CD14-positive monocyte (primary cell): Measurements from ENCODE around the gene PRLH. TPM values are rescaled to one million over a fixed set of nuclear protein-coding genes. Genes with fewer than 3 reads are reported as not detected.

ENCODE experiments used
- DNase-seq, 3 donors: peaks; one replicate each; pipeline ENCODE4 v3.0.0-alpha.2; 2011 to 2022
- H2AFZ ChIP-seq: 2 replicates; pipeline ENCODE4 v1.6.0; 2012; ENCODE audit warnings: mild to moderate bottlenecking, low read depth, low read length, inconsistent platforms; ENCODE audit not compliant: insufficient read depth, poor library complexity, severe bottlenecking
- H3K27ac ChIP-seq, 2 donors: 1 replicate in 1 of 2; 2 replicates in 1 of 2; pipeline ENCODE4 v1.5.1; 2012 to 2013; ENCODE audit warnings: low read length in 2 of 2, control low read depth in 1 of 2, inconsistent platforms in 1 of 2, low read depth in 1 of 2, mild to moderate bottlenecking in 1 of 2
- H3K27me3 ChIP-seq, 2 donors: one replicate each; pipeline versions ENCODE4 v1.6.0 to v1.6.1; 2011 to 2013; ENCODE audit warnings: low read length in 2 of 2; ENCODE audit not compliant: control insufficient read depth in 2 of 2, insufficient read depth in 2 of 2
- H3K36me3 ChIP-seq, 2 donors: replicated peaks in 1 of 2; 1 replicate in 1 of 2; 2 replicates in 1 of 2; pipeline versions ENCODE4 v1.5.1 to v1.6.1; 2012 to 2013; ENCODE audit warnings: low read length in 2 of 2, control low read depth in 1 of 2, inconsistent platforms in 1 of 2, mild to moderate bottlenecking in 1 of 2; ENCODE audit not compliant: insufficient read depth in 2 of 2, control insufficient read depth in 1 of 2
- H3K4me1 ChIP-seq, 2 donors: 1 replicate in 1 of 2; 2 replicates in 1 of 2; pipeline versions ENCODE4 v1.5.1 to v1.6.1; 2012 to 2013; ENCODE audit warnings: low read length in 2 of 2, control low read depth in 1 of 2, inconsistent platforms in 1 of 2, mild to moderate bottlenecking in 1 of 2, moderate library complexity in 1 of 2; ENCODE audit not compliant: insufficient read depth in 2 of 2, control insufficient read depth in 1 of 2
- H3K4me2 ChIP-seq: replicated peaks from 2 replicates; pipeline ENCODE3; 2012; ENCODE audit warnings: low read length, moderate library complexity, mild to moderate bottlenecking; ENCODE audit not compliant: poor library complexity, severe bottlenecking; ENCODE audit errors: extremely low read depth
- H3K4me3 ChIP-seq, 3 experiments: fragments of 200-600 bp in 1 of 3; sonication (generic) in 1 of 3; replicated peaks in 1 of 3; 1 replicate in 2 of 3; 2 replicates in 1 of 3; pipeline ENCODE4 v1.5.1; 2011 to 2013; ENCODE audit warnings: low read length in 3 of 3, mild to moderate bottlenecking in 3 of 3, control low read depth in 2 of 3, low read depth in 2 of 3, inconsistent platforms in 1 of 3, moderate library complexity in 1 of 3
- H3K79me2 ChIP-seq: 2 replicates; pipeline ENCODE4 v1.6.0; 2012; ENCODE audit warnings: mild to moderate bottlenecking, control low read depth, inconsistent platforms, low read length, moderate library complexity; ENCODE audit not compliant: insufficient read depth
- H3K9ac ChIP-seq: 2 replicates; pipeline ENCODE4 v1.6.0; 2017; ENCODE audit warnings: low read length, mild to moderate bottlenecking; ENCODE audit not compliant: insufficient read depth, poor library complexity, severe bottlenecking
- H3K9me3 ChIP-seq, 2 donors: replicated peaks in 1 of 2; 1 replicate in 1 of 2; 2 replicates in 1 of 2; pipeline versions ENCODE4 v1.5.1 to v1.6.1; 2012 to 2013; ENCODE audit warnings: low read length in 2 of 2, control low read depth in 1 of 2; ENCODE audit not compliant: control insufficient read depth in 1 of 2, insufficient read depth in 1 of 2
- H4K20me1 ChIP-seq: 2 replicates; pipeline ENCODE4 v1.6.0; 2012; ENCODE audit warnings: mild to moderate bottlenecking, low read length, control low read depth, moderate library complexity; ENCODE audit not compliant: insufficient read depth
- H3K27ac Mint-ChIP-seq, 7 donors: one replicate each; pipeline ENCODE4 v1.8.0; 2020; ENCODE audit warnings: mild to moderate bottlenecking in 7 of 7, mixed read lengths in 7 of 7, moderate library complexity in 6 of 7, inconsistent platforms in 2 of 7
- H3K27me3 Mint-ChIP-seq, 3 donors: one replicate each; pipeline ENCODE4 v1.8.0; 2021 to 2022; ENCODE audit warnings: low read depth in 3 of 3, mild to moderate bottlenecking in 3 of 3, mixed read lengths in 3 of 3, moderate library complexity in 3 of 3, inconsistent platforms in 1 of 3
- H3K36me3 Mint-ChIP-seq, 2 donors: one replicate each; pipeline ENCODE4 v1.8.0; 2020; ENCODE audit warnings: mixed read lengths in 2 of 2, inconsistent platforms in 1 of 2, mild to moderate bottlenecking in 1 of 2
- H3K4me1 Mint-ChIP-seq: one replicate; pipeline ENCODE4 v1.8.0; 2020; ENCODE audit warnings: mild to moderate bottlenecking, mixed read lengths
- H3K4me3 Mint-ChIP-seq, 2 donors: one replicate each; pipeline ENCODE4 v1.8.0; 2020; ENCODE audit warnings: mild to moderate bottlenecking in 2 of 2, mixed read lengths in 2 of 2, moderate library complexity in 1 of 2
- H3K9me3 Mint-ChIP-seq, 7 donors: one replicate each; pipeline ENCODE4 v1.8.0; 2020 to 2022; ENCODE audit warnings: mixed read lengths in 7 of 7, mild to moderate bottlenecking in 6 of 7, moderate library complexity in 6 of 7, inconsistent platforms in 2 of 7
- WGBS: methylation state at CpG from one replicate; pipeline ENCODE4 v1.1.5; 2013; ENCODE audit warnings: missing lambda C conversion rate; ENCODE audit not compliant: insufficient coverage; 5-methylcytosine and 5-hydroxymethylcytosine counted together
- intact Hi-C, 2 donors: fragments of 100-400 bp; cut with micrococcal nuclease; formaldehyde crosslinking; loops; one replicate each; pipeline versions ENCODE4 v1.15.0 to v1.15.1; 2023
- polyA plus RNA-seq, 3 donors: library from polyadenylated mRNA; depleted of rRNA in 1 of 3; unstranded in 2 of 3; stranded (reverse) in 1 of 3; fragments of 300-500 nt in 2 of 3; fragments of >200 nt in 1 of 3; fragmentation: Illumina TruSeq in 2 of 3; gene quantifications; 1 replicate in 2 of 3; 2 replicates in 1 of 3; pipeline ENCODE4 v1.2.3, GENCODE V29; 2012 to 2021
- TF ChIP-seq, protein P1 (sequence below): fragments of 200-600 bp; IDR thresholded peaks from one replicate; pipeline ENCODE4 v1.8.0; 2022; ENCODE audit warnings: antibody characterized with exemption, mild to moderate bottlenecking

Gene PRLH
- polyA plus RNA-seq, 3 donors = not detected

DNA sequence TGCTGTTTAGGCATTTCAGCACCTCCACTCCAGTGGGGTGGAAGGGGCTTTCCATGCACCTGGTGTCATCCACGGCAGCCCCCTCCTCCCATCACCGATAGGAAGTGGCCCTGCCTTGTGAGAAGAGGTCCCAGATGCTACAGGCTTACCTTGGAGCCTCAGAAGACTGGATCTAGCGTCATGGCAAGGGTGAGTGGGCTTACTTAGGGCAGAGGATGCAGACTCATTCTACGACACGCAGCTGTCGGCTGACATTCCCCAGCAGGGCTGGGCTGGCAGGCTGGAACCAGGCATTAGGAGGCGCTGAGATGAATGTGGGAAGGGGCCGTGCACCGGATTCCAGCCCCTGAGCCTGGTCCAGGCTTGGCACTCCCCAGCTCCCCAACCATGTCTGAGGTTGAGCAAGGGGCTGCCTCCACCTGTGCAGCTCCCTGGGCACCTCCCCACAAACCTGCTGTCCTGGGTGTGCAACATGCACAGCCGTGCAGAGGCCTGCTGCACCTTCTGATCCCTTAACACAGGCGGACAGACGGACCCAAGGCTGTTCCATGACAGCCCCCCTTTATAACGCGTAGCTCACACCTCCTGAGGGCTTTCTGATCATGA lies 1.7 kb upstream of the PRLH start:
- Mint-ChIP-seq H3K9me3 (peaks cover 0 to 4% (median 0%) of the 10 kb centered on the region in 7 donors), H3K4me1 (no peaks in the 10 kb centered on the region), H3K36me3 (no peaks in the 10 kb centered on the region), H3K4me3 (no peak overlapping the region), H3K27ac (no peak overlapping the region), H3K27me3 (peaks cover 0 to 9% (median 5%) of the 10 kb centered on the region in 3 donors)
- TF ChIP-seq, protein P1, sequence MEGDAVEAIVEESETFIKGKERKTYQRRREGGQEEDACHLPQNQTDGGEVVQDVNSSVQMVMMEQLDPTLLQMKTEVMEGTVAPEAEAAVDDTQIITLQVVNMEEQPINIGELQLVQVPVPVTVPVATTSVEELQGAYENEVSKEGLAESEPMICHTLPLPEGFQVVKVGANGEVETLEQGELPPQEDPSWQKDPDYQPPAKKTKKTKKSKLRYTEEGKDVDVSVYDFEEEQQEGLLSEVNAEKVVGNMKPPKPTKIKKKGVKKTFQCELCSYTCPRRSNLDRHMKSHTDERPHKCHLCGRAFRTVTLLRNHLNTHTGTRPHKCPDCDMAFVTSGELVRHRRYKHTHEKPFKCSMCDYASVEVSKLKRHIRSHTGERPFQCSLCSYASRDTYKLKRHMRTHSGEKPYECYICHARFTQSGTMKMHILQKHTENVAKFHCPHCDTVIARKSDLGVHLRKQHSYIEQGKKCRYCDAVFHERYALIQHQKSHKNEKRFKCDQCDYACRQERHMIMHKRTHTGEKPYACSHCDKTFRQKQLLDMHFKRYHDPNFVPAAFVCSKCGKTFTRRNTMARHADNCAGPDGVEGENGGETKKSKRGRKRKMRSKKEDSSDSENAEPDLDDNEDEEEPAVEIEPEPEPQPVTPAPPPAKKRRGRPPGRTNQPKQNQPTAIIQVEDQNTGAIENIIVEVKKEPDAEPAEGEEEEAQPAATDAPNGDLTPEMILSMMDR = no peak
- no peak for DNase-seq
- no peak overlapping the region for H3K4me2 ChIP-seq
- H3K27ac ChIP-seq = no peak overlapping the region
- H3K27me3 ChIP-seq = no peaks in the 10 kb centered on the region
- 97% methylated on average over 6 of the region's 14 CpGs for WGBS
- intact Hi-C loops = no loop called here
- no peaks in the 10 kb centered on the region for H3K79me2 ChIP-seq
- no peaks in the 10 kb centered on the region for H3K9me3 ChIP-seq
- H3K36me3 ChIP-seq = no peaks in the 10 kb centered on the region
- no peaks in the 10 kb centered on the region for H4K20me1 ChIP-seq
- H3K9ac ChIP-seq = no peak overlapping the region
- H2AFZ ChIP-seq = no peak overlapping the region
- no peak overlapping the region for H3K4me3 ChIP-seq
- H3K4me1 ChIP-seq = no peaks in the 10 kb centered on the region

DNA sequence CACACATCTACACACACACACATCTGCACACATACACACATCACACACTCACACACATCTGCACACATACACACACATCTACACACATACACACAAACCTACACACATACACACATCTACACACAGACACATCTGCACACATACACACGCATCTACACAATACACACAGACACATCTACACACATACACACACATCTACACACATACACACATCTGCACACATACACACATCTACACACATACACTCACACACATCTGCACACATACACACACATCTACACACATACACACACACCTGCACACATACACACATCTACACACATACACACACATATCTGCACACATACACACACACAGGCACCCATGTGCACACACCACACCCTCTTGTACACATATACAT lies 400 bp upstream of the PRLH start:
- Histone ChIP-seq H3K9ac (no peak overlapping the region), H3K9me3 (no peaks in the 10 kb centered on the region), H4K20me1 (no peaks in the 10 kb centered on the region), H3K79me2 (no peaks in the 10 kb centered on the region), H2AFZ (no peak overlapping the region), H3K4me1 (no peaks in the 10 kb centered on the region), H3K27me3 (no peaks in the 10 kb centered on the region), H3K27ac (no peak overlapping the region), H3K4me3 (no peak overlapping the region), H3K36me3 (no peaks in the 10 kb centered on the region), H3K4me2 (no peak overlapping the region)
- TF ChIP-seq, protein P1 = no peak
- H3K9me3 Mint-ChIP-seq = peaks cover 0 to 4% (median 0%) of the 10 kb centered on the region in 7 donors
- no peaks in the 10 kb centered on the region for H3K36me3 Mint-ChIP-seq
- intact Hi-C loops = no loop called here
- WGBS = 100% methylated on average over 1 of the region's 1 CpG
- H3K27ac Mint-ChIP-seq = no peak overlapping the region
- peaks cover 2 to 6% (median 5%) of the 10 kb centered on the region in 3 donors for H3K27me3 Mint-ChIP-seq
- no peak overlapping the region for H3K4me3 Mint-ChIP-seq
- no peaks in the 10 kb centered on the region for H3K4me1 Mint-ChIP-seq
- DNase-seq = no peak
